GM12892 (cell line): ENCODE results near the gene CSF1.

Source experiments
- POLR2A ChIP-seq: IDR thresholded peaks from 2 replicates; pipeline ENCODE4 v1.6.1; 2011; ENCODE audit warnings: low read depth, low read length, control low read depth
- POLR2AphosphoS5 ChIP-seq: IDR thresholded peaks from 2 replicates; pipeline ENCODE4 v1.6.1; 2011; ENCODE audit warnings: low read depth, low read length, control low read depth
- TAF1 ChIP-seq: IDR thresholded peaks from 2 replicates; pipeline ENCODE4 v1.6.1; 2011; ENCODE audit warnings: low read depth, mild to moderate bottlenecking, control low read depth, low read length, borderline replicate concordance

DNA sequence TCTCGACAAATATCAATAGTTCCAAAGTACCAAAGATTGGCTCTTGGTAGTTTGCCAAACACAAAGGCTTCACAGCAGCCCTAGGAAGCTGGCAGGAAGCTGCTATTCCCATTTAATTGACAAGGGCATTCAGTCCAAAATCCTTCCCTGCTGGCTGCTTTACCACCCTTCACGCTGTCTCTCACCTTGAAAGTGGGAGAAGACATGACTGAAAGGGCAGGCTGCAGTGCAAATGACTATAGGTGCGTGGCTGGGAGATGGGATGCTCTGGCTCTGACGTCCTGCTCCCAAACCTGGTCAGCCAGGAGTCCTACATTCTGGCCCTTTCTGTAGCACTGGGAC, 3.8 kb upstream of the CSF1 start:
- TF ChIP-seq POLR2A = no peak
- no peak for TF ChIP-seq TAF1
- no peak for TF ChIP-seq POLR2AphosphoS5
